Left kidney (tissue), 2 donors: Measurements from ENCODE around the gene TRIOBP. TPM values are rescaled to one million over a fixed set of nuclear protein-coding genes. Genes with fewer than 3 reads are reported as not detected.

Experiments used
- DNase-seq: peaks from one replicate; pipeline ENCODE4 v3.0.0-alpha.2; 2013
- polyA plus RNA-seq: library from polyadenylated mRNA; unstranded; fragments of 120-200 nt; gene quantifications from one replicate; pipeline ENCODE4 v1.2.1, GENCODE V29; 2013; ENCODE audit not compliant: insufficient read length

Gene TRIOBP
- polyA plus RNA-seq, 1 donor: 62.9 TPM

DNA sequence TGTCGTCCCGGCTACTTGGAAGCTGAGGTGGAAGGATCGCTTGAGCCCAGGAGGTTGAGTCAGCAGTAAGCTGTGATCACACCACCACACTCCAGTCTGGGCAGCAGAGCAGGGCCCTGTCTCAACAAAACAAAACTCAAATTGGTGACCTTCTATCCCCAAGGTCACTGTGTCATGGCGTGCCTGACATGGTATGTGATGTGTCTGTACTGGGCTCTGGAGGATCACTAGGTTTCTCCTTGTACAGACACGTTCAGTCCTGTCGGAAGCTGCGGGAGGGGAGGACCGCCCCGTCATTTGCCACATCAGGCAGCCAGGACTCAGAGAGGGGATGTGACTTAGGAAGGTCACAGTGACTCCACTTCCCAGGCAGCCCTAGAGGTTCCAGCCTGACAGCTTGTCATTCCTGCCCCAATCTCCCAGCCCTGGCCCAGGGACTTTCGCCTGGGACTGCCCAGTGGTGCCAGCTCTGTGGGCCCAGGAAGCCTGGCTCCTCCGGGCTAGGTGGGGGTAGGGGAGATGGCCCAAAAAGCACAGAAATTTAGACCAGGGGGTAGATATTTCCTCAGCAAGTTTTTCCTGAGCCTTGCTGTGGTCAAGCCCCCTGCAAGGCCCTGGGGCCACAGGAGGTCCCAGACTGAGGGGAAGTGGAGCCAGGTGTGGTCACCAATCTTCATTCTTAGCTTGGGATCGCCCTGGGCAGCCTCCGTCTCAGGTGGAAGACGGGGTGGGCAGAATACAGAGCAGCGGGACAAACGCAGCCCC is 53.2 kb downstream of the TRIOBP start:
- DNase-seq: no peak

DNA sequence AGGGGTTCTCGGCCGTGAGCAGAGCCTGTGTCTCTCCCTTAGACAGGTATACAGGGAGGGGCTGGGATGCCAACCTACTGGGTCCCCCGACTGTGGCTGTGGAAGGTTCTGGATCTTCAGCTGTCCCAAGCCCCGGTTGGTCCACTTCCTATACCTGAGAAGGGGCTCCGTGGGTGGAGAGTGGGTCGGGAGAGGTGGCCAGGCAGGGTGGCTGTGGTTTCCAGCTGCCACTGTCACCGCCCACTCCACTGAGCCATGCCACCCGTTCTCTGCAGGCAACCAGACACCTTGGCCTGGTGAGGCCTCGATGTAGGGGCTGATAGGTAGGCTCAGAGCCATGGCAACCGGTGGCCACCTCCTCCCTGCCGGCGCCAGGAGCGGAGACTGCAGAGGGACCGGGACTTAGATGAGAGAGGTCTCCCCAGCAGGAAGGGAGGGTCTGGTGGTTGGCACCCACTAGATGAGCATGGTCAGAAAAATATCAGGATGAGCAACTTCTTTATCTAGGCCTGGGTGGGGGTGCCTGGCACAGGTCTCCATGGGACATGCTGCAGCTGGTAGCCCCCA is 53.8 kb downstream of the TRIOBP start:
- no peak for DNase-seq

DNA sequence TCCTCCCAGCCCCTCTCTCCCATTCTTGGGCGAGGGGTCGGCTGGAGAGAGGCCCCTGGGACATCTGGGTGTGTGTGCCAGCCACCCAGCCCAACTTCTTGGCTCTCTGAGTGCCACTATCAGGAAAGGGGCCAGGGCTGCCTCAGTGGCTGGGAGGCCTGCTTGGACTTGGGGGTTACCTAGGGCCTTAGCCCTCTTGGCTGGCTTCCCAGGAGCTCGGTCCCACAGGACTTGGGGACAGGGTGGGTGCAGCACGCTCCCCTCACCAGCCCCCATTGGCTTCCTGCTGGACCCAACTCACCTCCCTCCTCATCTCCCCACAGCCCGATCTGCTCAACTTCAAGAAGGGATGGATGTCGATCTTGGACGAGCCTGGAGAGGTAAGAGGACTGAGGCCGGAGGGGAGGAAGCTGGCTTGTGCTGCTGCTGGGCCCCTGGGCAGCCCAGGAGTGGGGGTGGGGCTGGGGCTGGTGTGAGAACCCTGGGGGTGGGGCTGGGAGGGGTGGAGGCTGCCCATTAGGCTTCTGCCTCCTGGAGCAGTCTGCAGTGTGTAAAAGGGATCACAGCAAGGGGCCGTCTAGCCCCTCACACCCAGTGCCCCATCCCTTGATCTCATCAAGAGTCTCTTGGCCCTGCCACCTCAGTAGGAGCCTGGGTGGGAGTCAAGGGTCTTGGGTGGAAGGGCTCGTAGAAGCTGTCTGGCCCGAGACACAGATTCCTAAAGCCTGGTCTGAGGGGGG is 54.8 kb downstream of the TRIOBP start:
- no peak for DNase-seq

DNA sequence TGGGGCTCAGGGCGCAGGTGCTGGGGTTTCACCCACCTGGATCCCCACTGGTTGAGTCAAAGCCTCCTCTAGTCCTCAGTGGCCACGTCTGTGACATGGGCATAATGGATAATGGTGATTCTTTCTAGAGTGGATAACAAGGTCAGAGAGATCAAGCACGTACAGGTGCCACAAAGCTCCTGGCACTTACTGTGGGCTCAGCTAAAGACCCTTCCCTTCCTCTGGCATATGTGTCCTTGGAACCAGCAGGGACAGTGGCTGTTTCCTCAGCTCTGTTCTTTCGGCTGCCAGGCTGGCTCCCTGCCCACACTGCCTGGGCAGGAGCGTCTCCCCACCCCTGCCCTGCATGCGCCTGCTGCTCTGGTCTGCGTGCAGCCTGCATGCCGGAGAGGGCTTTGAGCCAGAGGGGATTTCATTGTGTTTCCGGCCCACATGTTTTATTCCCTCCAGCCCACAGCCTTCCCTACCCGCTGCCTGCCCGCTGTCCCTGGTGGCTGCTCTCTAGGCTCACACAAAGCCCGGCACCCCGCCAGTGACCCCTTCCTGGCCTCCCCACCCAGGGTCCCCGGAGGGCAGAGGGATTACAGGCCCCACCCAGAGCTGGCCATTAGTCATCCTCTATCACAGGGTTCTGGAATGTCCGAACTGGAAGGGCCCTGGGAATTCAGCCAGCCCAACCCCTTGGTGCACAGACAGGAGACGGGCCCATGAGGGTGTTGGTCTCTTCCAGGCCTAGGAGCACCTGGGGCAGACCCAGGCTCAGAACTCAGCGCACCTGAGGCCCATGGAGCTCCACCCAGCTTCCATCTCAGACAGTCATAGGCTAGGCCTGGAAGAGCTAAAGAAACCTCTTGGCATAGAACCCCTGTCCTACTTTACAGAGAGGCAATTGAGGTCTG is 55.6 kb downstream of the TRIOBP start:
- DNase-seq: no peak

DNA sequence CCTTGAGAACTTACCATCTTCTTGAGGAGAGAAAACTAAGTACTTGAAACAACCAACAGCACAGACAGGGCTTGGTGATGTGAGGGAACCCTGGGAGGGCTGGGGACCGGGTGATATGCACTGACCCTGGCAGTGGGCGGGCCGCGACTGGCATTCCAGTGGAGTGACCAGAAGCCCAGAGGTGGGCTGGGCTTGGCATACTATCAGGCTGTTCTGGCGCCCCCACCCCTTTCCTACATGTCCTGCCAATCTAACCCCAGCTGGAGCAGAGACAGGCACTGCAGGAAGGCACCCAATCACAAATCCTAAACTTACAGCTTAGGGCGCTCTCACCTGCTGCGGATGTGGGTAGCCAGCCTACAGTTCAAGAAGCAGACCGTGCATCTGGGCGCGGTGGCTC is 56.9 kb downstream of the TRIOBP start:
- DNase-seq: no peak

DNA sequence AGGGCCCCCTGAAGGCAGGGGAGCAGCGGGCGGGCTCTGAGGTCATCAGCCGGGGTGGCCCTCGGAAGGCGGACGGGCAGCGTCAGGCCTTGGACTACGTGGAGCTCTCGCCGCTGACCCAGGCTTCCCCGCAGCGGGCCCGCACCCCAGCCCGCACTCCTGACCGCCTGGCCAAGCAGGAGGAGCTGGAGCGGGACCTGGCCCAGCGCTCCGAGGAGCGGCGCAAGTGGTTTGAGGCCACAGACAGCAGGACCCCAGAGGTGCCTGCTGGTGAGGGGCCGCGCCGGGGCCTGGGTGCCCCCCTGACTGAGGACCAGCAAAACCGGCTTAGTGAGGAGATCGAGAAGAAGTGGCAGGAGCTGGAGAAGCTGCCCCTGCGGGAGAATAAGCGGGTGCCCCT is 60.8 kb downstream of the TRIOBP start:
- no peak for DNase-seq

DNA sequence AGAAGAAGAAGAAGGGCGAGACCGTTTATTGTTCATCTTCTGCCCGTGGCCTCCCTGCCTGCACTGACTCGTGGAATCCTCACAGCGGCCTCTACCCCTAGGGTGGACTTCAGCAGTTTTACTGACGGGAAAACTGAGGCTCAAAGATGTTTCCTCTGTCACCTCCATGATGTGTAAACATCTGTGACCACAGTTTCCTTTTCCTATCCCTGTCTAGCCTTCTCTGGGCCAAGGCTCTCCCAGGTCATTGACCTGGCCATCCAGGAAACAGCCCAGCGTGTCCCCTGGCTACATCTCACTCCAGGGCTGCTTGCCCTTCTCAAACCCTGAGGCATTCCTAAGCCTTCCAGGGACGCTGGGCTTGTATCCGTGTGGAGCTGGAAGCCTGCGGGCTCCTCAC is 61.8 kb downstream of the TRIOBP start:
- no peak for DNase-seq

DNA sequence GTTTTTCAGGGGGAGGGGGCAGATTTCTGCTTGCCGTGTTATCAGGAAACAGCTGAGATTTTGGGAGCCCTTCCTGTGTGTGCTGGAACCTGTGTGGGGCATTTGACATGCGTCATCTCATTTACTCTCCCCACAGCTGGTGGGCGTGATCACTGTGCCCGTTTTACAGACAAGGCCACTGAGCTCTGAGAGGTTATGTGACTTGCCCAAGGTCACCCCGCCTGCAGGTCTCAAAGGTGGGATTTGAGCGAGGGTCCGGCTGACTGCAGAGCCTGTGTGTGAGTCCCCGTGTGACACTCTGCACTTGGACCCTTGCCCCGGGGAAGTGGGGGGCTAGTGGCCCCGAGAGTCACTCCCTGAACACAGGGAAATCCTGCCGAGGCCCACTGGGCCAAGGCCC is 62.4 kb downstream of the TRIOBP start:
- no peak for DNase-seq

DNA sequence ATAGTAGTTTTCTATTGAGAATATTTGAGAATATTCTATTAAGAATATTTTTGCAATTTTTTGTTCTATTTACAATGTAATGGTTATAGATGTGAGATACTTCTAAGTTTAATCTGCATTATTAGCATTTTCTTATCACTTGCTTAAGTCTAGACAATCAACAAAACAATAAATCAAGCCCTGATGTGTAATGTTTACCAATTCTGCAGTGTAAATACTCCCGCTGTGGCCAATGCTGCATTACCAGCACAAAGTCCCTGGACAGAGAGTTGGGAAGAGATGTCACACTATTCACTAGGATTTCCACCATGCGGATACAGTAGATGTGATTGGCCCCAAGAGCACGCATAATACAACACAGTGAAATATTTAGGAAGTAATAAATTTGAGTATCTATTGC is 63.3 kb downstream of the TRIOBP start:
- no peak for DNase-seq

DNA sequence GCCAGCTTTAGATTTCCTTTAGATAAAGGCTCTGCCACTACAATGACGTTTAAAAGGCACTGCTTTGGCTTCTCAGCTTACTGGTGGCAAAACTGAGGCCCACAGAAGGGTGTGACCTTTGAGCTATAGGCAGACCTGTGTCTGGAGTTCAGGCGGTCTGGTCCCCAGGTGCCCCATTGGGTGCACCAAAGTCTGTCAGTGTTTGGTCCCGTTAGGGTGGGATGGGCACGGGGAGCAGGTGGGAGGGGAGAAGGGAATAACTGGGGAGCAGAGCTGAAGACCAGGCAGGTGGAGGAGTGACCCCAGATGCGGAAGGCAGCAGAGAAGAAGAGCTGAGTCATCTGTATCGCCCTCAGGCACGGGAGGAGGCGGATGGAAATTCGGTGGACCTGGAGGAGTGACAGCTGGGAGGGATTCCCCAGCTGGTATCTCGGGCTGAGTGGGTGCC is 65.6 kb downstream of the TRIOBP start:
- DNase-seq: no peak

DNA sequence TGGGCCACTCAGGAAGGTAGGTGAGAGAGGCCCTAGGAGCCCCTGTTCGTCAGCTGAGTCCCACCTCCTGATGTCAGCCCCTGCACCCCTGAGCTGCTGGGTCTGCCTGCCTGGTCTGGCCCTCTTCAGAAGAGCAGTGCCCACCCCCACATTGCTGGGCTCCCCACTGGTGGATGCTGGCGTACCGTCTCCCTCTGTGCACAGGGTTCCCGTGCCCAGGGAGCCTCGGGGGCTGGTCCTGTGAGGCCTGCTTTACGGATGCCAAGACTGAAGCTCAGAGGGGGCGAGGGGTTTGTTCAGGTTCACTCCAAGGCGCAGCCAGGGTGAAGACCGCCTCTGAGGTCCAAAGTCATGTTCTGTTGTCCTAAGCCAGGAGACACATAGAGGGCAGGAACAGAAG is 66.2 kb downstream of the TRIOBP start:
- no peak for DNase-seq

DNA sequence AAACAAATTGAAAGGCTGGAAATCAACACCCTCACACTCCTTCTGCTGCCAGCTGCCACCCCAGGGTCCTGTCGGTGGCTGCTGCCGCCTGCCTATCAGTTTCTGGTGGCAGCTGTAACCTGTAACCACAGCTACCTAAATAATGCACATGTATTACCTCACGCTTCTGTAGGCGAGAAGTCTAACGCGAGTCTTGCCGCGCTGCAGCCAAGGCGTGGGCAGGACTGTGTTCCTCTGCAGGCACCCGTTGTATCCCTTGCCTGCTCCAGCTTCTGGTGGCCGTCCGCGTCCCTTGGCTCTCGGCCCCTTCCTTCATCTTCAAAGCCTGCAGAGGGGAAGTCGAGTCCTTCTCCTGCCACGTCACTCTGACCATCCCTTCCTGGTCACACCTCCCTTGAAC is 66.8 kb downstream of the TRIOBP start:
- DNase-seq: no peak

DNA sequence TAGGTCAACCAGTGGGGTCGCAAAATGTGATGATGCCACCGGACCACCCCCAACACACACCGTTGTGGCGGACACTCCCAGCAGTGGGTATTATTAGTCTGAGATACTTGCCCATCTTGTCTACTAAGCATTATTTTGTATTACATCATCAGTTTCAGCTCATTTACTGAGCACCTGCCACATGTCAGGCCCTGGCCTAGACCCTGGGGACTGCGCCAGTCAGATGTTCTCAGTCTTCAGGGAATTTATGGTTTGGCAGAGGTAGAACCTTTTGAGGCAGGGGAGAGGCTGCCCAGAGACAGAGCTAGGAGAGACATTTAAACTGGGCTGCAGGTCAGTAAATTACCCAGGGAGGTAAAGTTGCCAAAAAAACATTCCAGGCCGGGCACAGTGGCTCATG is 67.8 kb downstream of the TRIOBP start:
- DNase-seq: no peak

DNA sequence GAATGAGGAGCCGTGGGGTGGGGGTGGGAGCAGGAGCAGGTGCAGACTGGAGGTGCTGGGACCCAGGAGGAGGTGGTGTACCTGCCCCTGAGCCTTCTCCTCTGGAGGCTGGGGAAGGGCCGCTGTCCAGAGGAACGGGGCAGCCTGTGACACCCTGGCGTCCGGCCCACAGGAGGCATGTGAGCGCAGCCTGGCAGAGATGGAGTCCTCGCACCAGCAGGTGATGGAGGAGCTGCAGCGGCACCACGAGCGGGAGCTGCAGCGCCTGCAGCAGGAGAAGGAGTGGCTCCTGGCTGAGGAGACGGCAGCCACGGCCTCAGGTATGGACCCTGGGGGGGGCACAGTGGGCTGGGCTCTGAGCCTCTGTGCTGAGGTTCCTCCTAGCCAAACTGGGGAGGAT is 68.7 kb downstream of the TRIOBP start:
- DNase-seq: no peak

DNA sequence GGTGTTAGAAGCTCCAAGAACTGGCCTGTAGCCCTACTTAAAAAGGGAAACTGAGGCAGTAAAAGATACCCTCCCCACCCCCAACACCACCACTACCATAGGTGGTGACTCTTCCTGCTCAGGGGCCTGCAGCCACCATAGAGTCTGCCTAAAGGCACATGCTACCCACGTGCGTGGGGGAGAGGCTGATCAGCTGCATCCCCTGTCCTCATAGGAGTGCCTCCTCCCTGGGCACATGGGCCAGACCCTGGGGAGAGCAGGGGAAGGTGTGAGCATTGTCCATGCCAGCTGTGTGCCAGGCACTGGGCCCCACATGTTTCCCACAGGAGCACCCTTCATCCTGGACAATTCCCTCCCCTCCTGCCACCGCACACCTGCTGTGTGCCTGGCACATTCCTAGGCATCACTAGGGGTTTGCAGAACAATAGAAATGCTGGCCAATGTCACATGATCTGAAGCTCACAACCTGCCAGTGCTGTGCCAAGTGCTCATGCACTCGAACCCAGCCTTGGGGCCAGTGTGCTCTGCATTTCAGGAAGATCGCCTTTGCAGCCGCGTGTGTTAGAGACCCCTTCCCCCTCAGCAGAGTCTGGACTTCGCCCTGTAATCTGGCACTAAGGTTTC is 69.2 kb downstream of the TRIOBP start:
- no peak for DNase-seq

DNA sequence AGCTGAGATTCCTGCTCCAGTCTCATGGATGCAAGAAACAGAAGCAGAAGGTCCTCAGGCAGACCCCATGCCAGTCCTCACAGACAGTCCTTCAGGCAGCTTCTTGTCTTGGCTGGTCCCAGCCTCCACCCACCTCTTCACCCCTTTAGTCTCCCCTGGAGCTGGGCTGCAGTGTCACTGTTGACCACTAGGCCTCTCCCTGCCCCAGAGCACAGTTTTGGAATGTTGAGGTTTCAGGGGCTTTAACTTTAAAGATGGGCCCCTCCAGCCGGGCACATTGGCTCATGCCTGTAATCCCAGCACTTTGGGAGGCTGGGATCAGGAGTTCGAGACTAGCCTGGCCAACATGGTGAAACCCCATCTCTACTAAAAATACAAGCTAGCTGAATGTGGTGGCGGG is 71.4 kb downstream of the TRIOBP start:
- DNase-seq: no peak

DNA sequence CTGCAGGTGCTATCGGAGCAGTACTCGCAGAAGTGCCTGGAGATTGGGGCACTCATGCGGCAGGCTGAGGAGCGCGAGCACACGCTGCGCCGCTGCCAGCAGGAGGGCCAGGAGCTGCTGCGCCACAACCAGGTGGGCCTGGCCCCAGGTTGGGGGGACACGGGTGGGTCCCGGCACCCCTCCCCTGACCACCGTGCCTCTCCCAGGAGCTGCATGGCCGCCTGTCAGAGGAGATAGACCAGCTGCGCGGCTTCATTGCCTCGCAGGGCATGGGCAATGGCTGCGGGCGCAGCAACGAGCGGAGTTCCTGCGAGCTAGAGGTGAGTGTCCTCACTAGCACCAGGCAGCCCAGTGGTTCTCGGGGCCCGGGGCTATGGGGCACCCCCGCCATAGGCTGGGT is 72.2 kb downstream of the TRIOBP start:
- no peak for DNase-seq

DNA sequence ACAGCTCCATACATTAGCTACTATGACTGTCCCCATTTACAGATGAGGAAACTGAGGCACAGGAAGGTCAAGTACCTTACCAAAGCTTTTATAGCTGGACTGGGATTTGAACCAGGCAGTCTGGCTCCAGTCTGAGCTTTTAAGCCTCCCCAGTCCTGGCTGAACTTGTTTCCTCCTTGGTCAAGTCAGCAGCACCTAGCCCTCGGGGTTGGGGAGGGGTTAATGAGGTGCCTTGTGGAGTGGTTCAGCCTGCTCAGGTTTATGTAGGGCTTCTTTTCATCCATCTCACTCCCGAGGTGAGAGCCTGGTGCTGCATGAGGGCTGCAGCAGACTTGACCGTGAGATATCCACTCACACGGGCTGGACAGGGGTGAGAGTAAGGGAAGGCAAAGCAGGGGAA is 74.2 kb downstream of the TRIOBP start:
- DNase-seq: no peak

DNA sequence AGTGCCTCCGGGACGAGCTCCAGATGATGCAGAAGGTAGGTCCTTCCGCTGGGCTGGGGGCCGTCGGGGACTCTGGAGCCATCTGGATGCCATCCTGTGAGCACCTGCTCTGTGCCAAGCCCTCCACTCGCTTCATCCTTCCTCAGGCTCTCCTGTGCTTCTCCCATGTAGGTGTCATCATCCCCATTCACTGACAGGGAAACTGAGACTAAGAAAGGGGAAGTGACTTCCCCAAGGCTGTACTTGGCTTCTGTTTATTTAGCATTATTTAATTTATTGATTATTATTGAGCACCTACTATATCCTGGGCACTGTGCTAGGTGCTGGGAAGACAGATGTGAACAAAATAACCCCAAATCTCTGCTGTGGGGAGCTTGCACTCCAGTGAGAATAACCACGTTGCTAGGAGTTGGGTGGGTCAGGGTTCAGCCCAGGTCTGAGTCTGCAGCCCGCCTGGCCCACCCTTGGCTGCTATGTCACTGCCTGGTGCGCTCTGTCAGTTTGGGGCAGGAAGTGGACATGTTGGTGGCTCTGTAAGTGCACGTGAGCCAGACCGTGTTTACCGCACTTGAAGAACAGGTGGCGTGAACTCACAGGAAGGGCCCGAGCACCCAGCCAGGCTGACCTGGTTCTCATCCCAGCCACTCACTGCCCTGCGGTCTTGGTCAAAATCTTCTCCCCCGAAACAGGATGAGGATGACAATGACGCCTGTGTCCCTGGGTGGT is 75.0 kb downstream of the TRIOBP start:
- no peak for DNase-seq

DNA sequence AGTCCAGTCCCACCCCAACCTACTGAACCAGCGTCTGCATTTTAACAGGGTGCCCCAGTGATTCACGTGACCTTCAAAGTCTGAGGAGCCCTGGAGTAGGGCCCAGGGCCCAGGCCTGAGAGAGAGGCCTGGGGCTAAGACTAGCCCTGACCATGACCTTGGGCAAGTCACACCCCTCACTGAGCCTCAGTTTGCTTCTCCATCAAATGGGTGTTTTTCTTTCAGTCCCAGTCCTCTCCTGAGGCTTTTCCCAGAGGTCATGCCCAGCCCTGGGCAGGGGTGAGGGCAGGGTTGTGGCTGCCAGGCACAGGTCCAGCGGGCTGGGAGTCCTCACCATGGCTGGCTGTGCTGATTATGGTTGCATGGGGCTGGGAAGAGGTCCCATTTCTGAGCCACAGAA is 77.9 kb downstream of the TRIOBP start:
- no peak for DNase-seq
